SHP77 (cell line): ENCODE measurements around the gene TEX261.
A peak's percentile ranks its signal among the peaks of the same experiment; 100 is the strongest.

ENCODE experiments used
- DNase-seq, 2 experiments: peaks; one replicate each; lab custom pipeline; 2025; lab: John Stamatoyannopoulos, UW

TEX261 gene

GRCh38 chr2:70936979-70937811, 57.5 kb downstream of the TEX261 start:
- no peak for DNase-seq

- DNase-seq: peak in 1 of 2 experiments; percentile 1
Measured at GRCh38 chr2:70936165-70936978, 58.3 kb downstream of the TEX261 start.
